Measurements from ENCODE around the gene TCN2. TPM values are rescaled to one million over a fixed set of nuclear protein-coding genes. Genes with fewer than 3 reads are reported as not detected.
"Not testable (repeated sequence)": the region's sequence is repeated elsewhere in the genome, so short reads cannot be mapped to it uniquely, and the experiment has no call there.

Gene TCN2
- total and polyA plus RNA-seq, 2 experiments from 2014 or later = 6.1 to 7.8 TPM

- no peak for DNase-seq (ENCODE audit: low read depth in 1 of 2, low spot score in 1 of 2)
- no peak for TF ChIP-seq CTCF (IDR thresholded peaks at IDR 0.05; ENCODE audit: low read depth, low read length)
These were observed 61.4 kb downstream of the TCN2 start for GRCh38 chr22:30668386-30668710.

GRCh38 chr22:30671071-30671470 lies 64.1 kb downstream of the TCN2 start:
- Histone ChIP-seq H3K27me3 (peaks cover 12% of the 10 kb centered on the region), H3K4me1 (ENCODE audit: low read depth) (peaks cover 6% of the 10 kb centered on the region), H3K27ac (no peak overlapping the region), H3K4me3 (no peak overlapping the region), H3K36me3 (no peaks in the 10 kb centered on the region), H3K9me3 (ENCODE audit: low read depth) (no peaks in the 10 kb centered on the region)
- no peak for DNase-seq (ENCODE audit: low read depth in 1 of 2, low spot score in 1 of 2)
- TF ChIP-seq CTCF (IDR thresholded peaks at IDR 0.05; ENCODE audit: low read depth, low read length) = no peak

More at GRCh38 chr22:30668386-30668710, 61.4 kb downstream of the TCN2 start:
- H3K36me3 ChIP-seq = no peaks in the 10 kb centered on the region
- H3K27me3 ChIP-seq = peaks cover 12% of the 10 kb centered on the region
- no peaks in the 10 kb centered on the region for H3K9me3 ChIP-seq (ENCODE audit: low read depth)
- peak overlapping the region; percentile 70 for H3K4me3 ChIP-seq
- peaks cover 6% of the 10 kb centered on the region for H3K4me1 ChIP-seq (ENCODE audit: low read depth)
- no peak overlapping the region for H3K27ac ChIP-seq

GRCh38 chr22:30673136-30673535 lies 66.2 kb downstream of the TCN2 start:
- no peaks in the 10 kb centered on the region for H3K9me3 ChIP-seq (ENCODE audit: low read depth)
- TF ChIP-seq CTCF (IDR thresholded peaks at IDR 0.05; ENCODE audit: low read depth, low read length) = no peak
- no peak overlapping the region for H3K4me3 ChIP-seq
- no peaks in the 10 kb centered on the region for H3K36me3 ChIP-seq
- no peak overlapping the region for H3K27ac ChIP-seq
- no peaks in the 10 kb centered on the region for H3K4me1 ChIP-seq (ENCODE audit: low read depth)
- peaks cover 11% of the 10 kb centered on the region for H3K27me3 ChIP-seq
- no peak for DNase-seq (ENCODE audit: low read depth in 1 of 2, low spot score in 1 of 2)

GRCh38 chr22:30674482-30674881 lies 67.5 kb downstream of the TCN2 start:
- H3K36me3 ChIP-seq = no peaks in the 10 kb centered on the region
- no peak overlapping the region for H3K4me3 ChIP-seq
- H3K9me3 ChIP-seq (ENCODE audit: low read depth) = no peaks in the 10 kb centered on the region
- no peaks in the 10 kb centered on the region for H3K4me1 ChIP-seq (ENCODE audit: low read depth)
- TF ChIP-seq CTCF (IDR thresholded peaks at IDR 0.05; ENCODE audit: low read depth, low read length) = no peak
- no peak for DNase-seq (ENCODE audit: low read depth in 1 of 2, low spot score in 1 of 2)
- peaks cover 3% of the 10 kb centered on the region for H3K27me3 ChIP-seq
- no peak overlapping the region for H3K27ac ChIP-seq

- no peak for TF ChIP-seq CTCF (IDR thresholded peaks at IDR 0.05; ENCODE audit: low read depth, low read length)
- H3K4me3 ChIP-seq = no peak overlapping the region
- H3K27me3 ChIP-seq = peaks cover 3% of the 10 kb centered on the region
These were observed 68.5 kb downstream of the TCN2 start for GRCh38 chr22:30675436-30675835.

GRCh38 chr22:30676565-30676964 lies 69.6 kb downstream of the TCN2 start:
- H3K4me3 ChIP-seq; H3K36me3 ChIP-seq; H3K4me1 ChIP-seq (ENCODE audit: low read depth); DNase-seq (ENCODE audit: low read depth in 1 of 2, low spot score in 1 of 2); H3K27ac ChIP-seq; H3K27me3 ChIP-seq; H3K9me3 ChIP-seq (ENCODE audit: low read depth): not testable (repeated sequence)

More at GRCh38 chr22:30675436-30675835, 68.5 kb downstream of the TCN2 start:
- no peak for DNase-seq (ENCODE audit: low read depth in 1 of 2, low spot score in 1 of 2)
- Histone ChIP-seq H3K36me3 (no peaks in the 10 kb centered on the region), H3K4me1 (ENCODE audit: low read depth) (no peaks in the 10 kb centered on the region), H3K9me3 (ENCODE audit: low read depth) (no peaks in the 10 kb centered on the region), H3K27ac (no peak overlapping the region)

Other genes starting within 250 kb of the TCN2 start
- gene RNF215, start 219.8 kb upstream of the TCN2 start, total RNA-seq = 30.4 and 39.8 TPM in 2 replicates
- gene RNF215, start 219.8 kb upstream of the TCN2 start, polyA plus RNA-seq = 9.5 and 13.1 TPM in 2 replicates
- 2.2 and 2.9 TPM in 2 replicates for gene SEC14L2, start 210.2 kb upstream of the TCN2 start, total RNA-seq
- 11.2 and 13.9 TPM in 2 replicates for gene SEC14L2, start 210.2 kb upstream of the TCN2 start, polyA plus RNA-seq
- gene MTFP1, start 181.4 kb upstream of the TCN2 start, total RNA-seq = 39.3 and 73.4 TPM in 2 replicates
- 64.8 and 100.0 TPM in 2 replicates for gene MTFP1, start 181.4 kb upstream of the TCN2 start, polyA plus RNA-seq
- not detected in 2 replicates for gene SEC14L3, start 135.2 kb upstream of the TCN2 start, total RNA-seq
- not detected in 2 replicates for gene SEC14L3, start 135.2 kb upstream of the TCN2 start, polyA plus RNA-seq
- 0.33 TPM in 1 of 2 replicates, not detected in the other for gene SEC14L4, start 101.5 kb upstream of the TCN2 start, total RNA-seq
- 0.09 TPM in 1 of 2 replicates, not detected in the other for gene SEC14L4, start 101.5 kb upstream of the TCN2 start, polyA plus RNA-seq
- 2.4 and 4.7 TPM in 2 replicates for gene SEC14L6, start 60.4 kb upstream of the TCN2 start, total RNA-seq
- gene SEC14L6, start 60.4 kb upstream of the TCN2 start, polyA plus RNA-seq = 1.2 and 2.2 TPM in 2 replicates
- 0.32 and 2.9 TPM in 2 replicates for gene GAL3ST1, start 32.5 kb upstream of the TCN2 start, total RNA-seq
- gene GAL3ST1, start 32.5 kb upstream of the TCN2 start, polyA plus RNA-seq = 1.5 and 4.6 TPM in 2 replicates
- gene PES1, start 15.3 kb upstream of the TCN2 start, total RNA-seq = 49.1 and 56.3 TPM in 2 replicates
- 52.5 and 57.7 TPM in 2 replicates for gene PES1, start 15.3 kb upstream of the TCN2 start, polyA plus RNA-seq
- 8.7 and 12.2 TPM in 2 replicates for gene SLC35E4, start 28.6 kb downstream of the TCN2 start, total RNA-seq
- 7.6 and 8.2 TPM in 2 replicates for gene SLC35E4, start 28.6 kb downstream of the TCN2 start, polyA plus RNA-seq
- 6.1 and 6.8 TPM in 2 replicates for gene DUSP18, start 60.7 kb downstream of the TCN2 start, total RNA-seq
- gene DUSP18, start 60.7 kb downstream of the TCN2 start, polyA plus RNA-seq = 11.0 and 16.2 TPM in 2 replicates
- 19.4 and 39.2 TPM in 2 replicates for gene OSBP2, start 87.7 kb downstream of the TCN2 start, total RNA-seq
- gene OSBP2, start 87.7 kb downstream of the TCN2 start, polyA plus RNA-seq = 21.0 and 32.5 TPM in 2 replicates